ENCODE measurements around the gene CCDC38. TPM values are rescaled to one million over a fixed set of nuclear protein-coding genes. Genes with fewer than 3 reads are reported as not detected.

Gene CCDC38
- total RNA-seq, 1 experiment from 2014 or later, result not detected

GRCh38 chr12:95988506-95989275, 46.3 kb upstream of the CCDC38 start:
- no peaks in the 10 kb centered on the region; the same call in 1 of the 2 replicates for H3K27me3 Mint-ChIP-seq (ENCODE audit: low read depth)
- no peak for ATAC-seq
- H3K9me3 Mint-ChIP-seq, result no peaks in the 10 kb centered on the region
- no peaks in the 10 kb centered on the region for H3K36me3 Mint-ChIP-seq
- ChIA-PET POLR2A (interaction anchor here (0.6 kb wide), 1 partner anchor 416 kb away, joined by 6 read pairs; no protein-coding TSS in a partner anchor), CTCF (interaction anchor here (0.6 to 5.1 kb wide), 3 partner anchors 10 to 533 kb away, joined by 4 to 32 read pairs (median 8); no protein-coding TSS in a partner anchor)
- no peak for TF ChIP-seq NR2C2 (CRISPR knock-in tag; IDR thresholded peaks at IDR 0.05)
- TF ChIP-seq, protein P1, sequence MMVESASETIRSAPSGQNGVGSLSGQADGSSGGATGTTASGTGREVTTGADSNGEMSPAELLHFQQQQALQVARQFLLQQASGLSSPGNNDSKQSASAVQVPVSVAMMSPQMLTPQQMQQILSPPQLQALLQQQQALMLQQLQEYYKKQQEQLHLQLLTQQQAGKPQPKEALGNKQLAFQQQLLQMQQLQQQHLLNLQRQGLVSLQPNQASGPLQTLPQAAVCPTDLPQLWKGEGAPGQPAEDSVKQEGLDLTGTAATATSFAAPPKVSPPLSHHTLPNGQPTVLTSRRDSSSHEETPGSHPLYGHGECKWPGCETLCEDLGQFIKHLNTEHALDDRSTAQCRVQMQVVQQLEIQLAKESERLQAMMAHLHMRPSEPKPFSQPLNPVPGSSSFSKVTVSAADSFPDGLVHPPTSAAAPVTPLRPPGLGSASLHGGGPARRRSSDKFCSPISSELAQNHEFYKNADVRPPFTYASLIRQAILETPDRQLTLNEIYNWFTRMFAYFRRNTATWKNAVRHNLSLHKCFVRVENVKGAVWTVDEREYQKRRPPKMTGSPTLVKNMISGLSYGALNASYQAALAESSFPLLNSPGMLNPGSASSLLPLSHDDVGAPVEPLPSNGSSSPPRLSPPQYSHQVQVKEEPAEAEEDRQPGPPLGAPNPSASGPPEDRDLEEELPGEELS (CRISPR knock-in tag; IDR thresholded peaks at IDR 0.05), result no peak
- no peak for TF ChIP-seq SMAD3 (CRISPR knock-in tag; IDR thresholded peaks at IDR 0.05; ENCODE audit: borderline replicate concordance)
- TF ChIP-seq, protein P2, sequence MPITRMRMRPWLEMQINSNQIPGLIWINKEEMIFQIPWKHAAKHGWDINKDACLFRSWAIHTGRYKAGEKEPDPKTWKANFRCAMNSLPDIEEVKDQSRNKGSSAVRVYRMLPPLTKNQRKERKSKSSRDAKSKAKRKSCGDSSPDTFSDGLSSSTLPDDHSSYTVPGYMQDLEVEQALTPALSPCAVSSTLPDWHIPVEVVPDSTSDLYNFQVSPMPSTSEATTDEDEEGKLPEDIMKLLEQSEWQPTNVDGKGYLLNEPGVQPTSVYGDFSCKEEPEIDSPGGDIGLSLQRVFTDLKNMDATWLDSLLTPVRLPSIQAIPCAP (CRISPR knock-in tag; IDR thresholded peaks at IDR 0.05), result no peak
- no peak for TF ChIP-seq TEAD1 (CRISPR knock-in tag; IDR thresholded peaks at IDR 0.05)
- TF ChIP-seq OVOL2 (CRISPR knock-in tag; IDR thresholded peaks at IDR 0.05; ENCODE audit: borderline replicate concordance), result no peak
- TF ChIP-seq, protein P3, sequence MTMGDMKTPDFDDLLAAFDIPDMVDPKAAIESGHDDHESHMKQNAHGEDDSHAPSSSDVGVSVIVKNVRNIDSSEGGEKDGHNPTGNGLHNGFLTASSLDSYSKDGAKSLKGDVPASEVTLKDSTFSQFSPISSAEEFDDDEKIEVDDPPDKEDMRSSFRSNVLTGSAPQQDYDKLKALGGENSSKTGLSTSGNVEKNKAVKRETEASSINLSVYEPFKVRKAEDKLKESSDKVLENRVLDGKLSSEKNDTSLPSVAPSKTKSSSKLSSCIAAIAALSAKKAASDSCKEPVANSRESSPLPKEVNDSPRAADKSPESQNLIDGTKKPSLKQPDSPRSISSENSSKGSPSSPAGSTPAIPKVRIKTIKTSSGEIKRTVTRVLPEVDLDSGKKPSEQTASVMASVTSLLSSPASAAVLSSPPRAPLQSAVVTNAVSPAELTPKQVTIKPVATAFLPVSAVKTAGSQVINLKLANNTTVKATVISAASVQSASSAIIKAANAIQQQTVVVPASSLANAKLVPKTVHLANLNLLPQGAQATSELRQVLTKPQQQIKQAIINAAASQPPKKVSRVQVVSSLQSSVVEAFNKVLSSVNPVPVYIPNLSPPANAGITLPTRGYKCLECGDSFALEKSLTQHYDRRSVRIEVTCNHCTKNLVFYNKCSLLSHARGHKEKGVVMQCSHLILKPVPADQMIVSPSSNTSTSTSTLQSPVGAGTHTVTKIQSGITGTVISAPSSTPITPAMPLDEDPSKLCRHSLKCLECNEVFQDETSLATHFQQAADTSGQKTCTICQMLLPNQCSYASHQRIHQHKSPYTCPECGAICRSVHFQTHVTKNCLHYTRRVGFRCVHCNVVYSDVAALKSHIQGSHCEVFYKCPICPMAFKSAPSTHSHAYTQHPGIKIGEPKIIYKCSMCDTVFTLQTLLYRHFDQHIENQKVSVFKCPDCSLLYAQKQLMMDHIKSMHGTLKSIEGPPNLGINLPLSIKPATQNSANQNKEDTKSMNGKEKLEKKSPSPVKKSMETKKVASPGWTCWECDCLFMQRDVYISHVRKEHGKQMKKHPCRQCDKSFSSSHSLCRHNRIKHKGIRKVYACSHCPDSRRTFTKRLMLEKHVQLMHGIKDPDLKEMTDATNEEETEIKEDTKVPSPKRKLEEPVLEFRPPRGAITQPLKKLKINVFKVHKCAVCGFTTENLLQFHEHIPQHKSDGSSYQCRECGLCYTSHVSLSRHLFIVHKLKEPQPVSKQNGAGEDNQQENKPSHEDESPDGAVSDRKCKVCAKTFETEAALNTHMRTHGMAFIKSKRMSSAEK (CRISPR knock-in tag; IDR thresholded peaks at IDR 0.05; ENCODE audit: borderline replicate concordance), result no peak
- DNase-seq (ENCODE audit: low spot score), result no peak
- H3K4me3 Mint-ChIP-seq, result no peak overlapping the region
- peaks cover 38% of the 10 kb centered on the region for H3K4me1 Mint-ChIP-seq
- H3K27ac Mint-ChIP-seq, result no peak overlapping the region

GRCh38 chr12:95986635-95987570, 44.5 kb upstream of the CCDC38 start:
- no peaks in the 10 kb centered on the region for H3K27me3 Mint-ChIP-seq (ENCODE audit: low read depth)
- H3K9me3 Mint-ChIP-seq, result no peaks in the 10 kb centered on the region
- peaks cover 38% of the 10 kb centered on the region for H3K4me1 Mint-ChIP-seq
- CTCF ChIA-PET, result interaction anchor here (0.5 to 5.1 kb wide), 5 partner anchors 12 to 192 kb away, joined by 3 to 32 read pairs (median 4); no protein-coding TSS in a partner anchor
- TF ChIP-seq CBFB (CRISPR knock-in tag; IDR thresholded peaks at IDR 0.05; ENCODE audit: low read depth) (0 out of 2 replicates have a peak, but pooled peaks have one; percentile 53), ZBTB21 (CRISPR knock-in tag; IDR thresholded peaks at IDR 0.05; ENCODE audit: borderline replicate concordance) (0 out of 2 replicates have a peak, but pooled peaks have one; percentile 24), TEAD1 (CRISPR knock-in tag; IDR thresholded peaks at IDR 0.05) (peak; percentile 36; the same call in 1 of the 2 replicates), HMGXB4 (CRISPR knock-in tag; IDR thresholded peaks at IDR 0.05) (no peak)
- H3K4me3 Mint-ChIP-seq, result peak overlapping the region; percentile 12; the same call in 1 of the 2 replicates
- no peaks in the 10 kb centered on the region for H3K36me3 Mint-ChIP-seq
- POLR2A ChIA-PET, result interaction anchor here (0.6 kb wide), 1 partner anchor 18 kb away, joined by 4 read pairs; no protein-coding TSS in a partner anchor
- 0 out of 2 replicates have a peak overlapping the region, but pooled peaks have one; percentile 71 for H3K27ac Mint-ChIP-seq
- DNase-seq (ENCODE audit: low spot score) (peak; percentile 26), ATAC-seq (peak; percentile 87)

Measured in WTC11 (cell line).